GM19463 (cell line): Measurements from ENCODE around the gene NTN4.
"Not testable (repeated sequence)": the region's sequence is repeated elsewhere in the genome, so short reads cannot be mapped to it uniquely, and the experiment has no call there.

Experiments used
- ATAC-seq: cut with Tn5 transposase; IDR thresholded peaks from one replicate; pipeline ENCODE4 v1.9.1; 2021; ENCODE audit warnings: mild to moderate bottlenecking, moderate library complexity; ENCODE audit not compliant: unreplicated experiment

NTN4 gene

GRCh38 chr12:95629392-95629791 lies 161.2 kb downstream of the NTN4 start:
- ATAC-seq = no peak

GRCh38 chr12:95626854-95627253 lies 163.7 kb downstream of the NTN4 start:
- no peak for ATAC-seq

- ATAC-seq = no peak
These were observed 165.6 kb downstream of the NTN4 start for GRCh38 chr12:95625012-95625411.

- no peak for ATAC-seq
These were observed 166.0 kb downstream of the NTN4 start for GRCh38 chr12:95624589-95624988.

- ATAC-seq = no peak
These were observed 166.9 kb downstream of the NTN4 start for GRCh38 chr12:95623554-95624170.

GRCh38 chr12:95622879-95623278 lies 167.7 kb downstream of the NTN4 start:
- no peak for ATAC-seq

GRCh38 chr12:95621725-95622124 lies 168.8 kb downstream of the NTN4 start:
- no peak for ATAC-seq

GRCh38 chr12:95620171-95620570 lies 170.4 kb downstream of the NTN4 start:
- no peak for ATAC-seq

- ATAC-seq = not testable (repeated sequence)
These were observed 174.1 kb downstream of the NTN4 start for GRCh38 chr12:95616470-95616869.

- no peak for ATAC-seq
These were observed 174.8 kb downstream of the NTN4 start for GRCh38 chr12:95615749-95616148.

- ATAC-seq = no peak
These were observed 176.1 kb downstream of the NTN4 start for GRCh38 chr12:95614390-95614982.

- no peak for ATAC-seq
These were observed 177.5 kb downstream of the NTN4 start for GRCh38 chr12:95613021-95613420.

GRCh38 chr12:95611676-95612309 lies 178.8 kb downstream of the NTN4 start:
- ATAC-seq = no peak

- no peak for ATAC-seq
These were observed 182.1 kb downstream of the NTN4 start for GRCh38 chr12:95608252-95609033.
